Measurements from ENCODE around the gene SPACA4. TPM values are rescaled to one million over a fixed set of nuclear protein-coding genes. Genes with fewer than 3 reads are reported as not detected.

Gene SPACA4
- total RNA-seq, 2 experiments from 2014 or later, result not detected

DNA sequence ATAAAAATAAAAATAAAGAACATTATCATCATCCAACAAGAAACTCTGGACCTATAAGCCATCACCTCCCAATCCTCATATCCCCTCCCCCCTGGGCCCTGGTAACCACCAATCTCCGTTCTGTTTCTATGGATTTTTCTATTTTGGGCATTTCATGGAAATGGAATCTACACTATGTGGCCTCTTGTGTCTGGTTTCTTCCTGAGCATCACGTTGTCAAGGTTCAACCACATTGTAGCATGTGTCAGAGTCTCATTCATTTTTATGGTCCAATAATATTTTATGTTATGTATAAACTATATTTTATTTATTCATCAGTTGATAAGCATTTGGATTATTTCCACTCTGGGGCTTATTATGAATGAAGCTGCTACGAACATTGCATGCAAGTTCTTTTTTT lies 27.7 kb upstream of the SPACA4 start:
- ATAC-seq (ENCODE audit: low read depth) (no peak), DNase-seq (no peak)
- no peak overlapping the region for H3K4me3 Mint-ChIP-seq
- POLR2A ChIA-PET, result interaction anchor here (0.6 kb wide), 1 partner anchor 228 kb away, joined by 4 read pairs; no protein-coding TSS in a partner anchor
- H3K36me3 Mint-ChIP-seq, result no peaks in the 10 kb centered on the region
- H3K4me1 Mint-ChIP-seq, result no peaks in the 10 kb centered on the region
- peaks cover 7% of the 10 kb centered on the region for H3K27me3 Mint-ChIP-seq
- H3K27ac Mint-ChIP-seq, result no peak overlapping the region
- H3K9me3 Mint-ChIP-seq, result no peaks in the 10 kb centered on the region

DNA sequence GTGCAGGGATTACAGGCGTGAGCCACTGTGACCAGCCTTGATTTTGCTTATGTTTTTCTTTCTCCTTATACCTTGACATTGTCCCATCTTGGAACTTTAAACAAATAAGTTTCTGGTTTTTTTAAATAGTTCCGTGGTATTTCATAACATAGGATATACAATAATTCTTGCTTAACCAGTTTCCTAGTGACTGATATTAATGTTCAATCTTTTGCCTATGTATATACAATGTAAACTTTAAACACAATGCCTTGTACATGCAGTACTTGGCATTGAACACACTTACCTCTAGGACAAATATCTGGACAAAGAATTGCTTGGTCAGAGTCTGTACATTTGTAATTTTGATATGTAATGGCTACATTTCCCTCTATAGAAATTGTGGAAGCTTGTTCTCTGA lies 24.4 kb upstream of the SPACA4 start:
- Mint-ChIP-seq H3K4me3 (no peak overlapping the region), H3K4me1 (peaks cover 4% of the 10 kb centered on the region), H3K9me3 (no peaks in the 10 kb centered on the region), H3K27me3 (peaks cover 8% of the 10 kb centered on the region), H3K36me3 (no peaks in the 10 kb centered on the region), H3K27ac (no peak overlapping the region)
- no peak for DNase-seq
- POLR2A ChIA-PET, result no interaction called here
- ATAC-seq (ENCODE audit: low read depth), result no peak

GRCh38 chr19:48587387-48587786 lies 19.2 kb upstream of the SPACA4 start:
- no peak overlapping the region for H3K4me3 Mint-ChIP-seq
- H3K9me3 Mint-ChIP-seq, result no peaks in the 10 kb centered on the region
- no peaks in the 10 kb centered on the region for H3K36me3 Mint-ChIP-seq
- peaks cover 16% of the 10 kb centered on the region for H3K4me1 Mint-ChIP-seq
- DNase-seq (no peak), ATAC-seq (ENCODE audit: low read depth) (no peak)
- H3K27me3 Mint-ChIP-seq, result peaks cover 11% of the 10 kb centered on the region
- POLR2A ChIA-PET, result interaction anchor here (0.6 kb wide), 1 partner anchor 82 kb away, joined by 3 read pairs; no protein-coding TSS in a partner anchor
- H3K27ac Mint-ChIP-seq, result no peak overlapping the region

DNA sequence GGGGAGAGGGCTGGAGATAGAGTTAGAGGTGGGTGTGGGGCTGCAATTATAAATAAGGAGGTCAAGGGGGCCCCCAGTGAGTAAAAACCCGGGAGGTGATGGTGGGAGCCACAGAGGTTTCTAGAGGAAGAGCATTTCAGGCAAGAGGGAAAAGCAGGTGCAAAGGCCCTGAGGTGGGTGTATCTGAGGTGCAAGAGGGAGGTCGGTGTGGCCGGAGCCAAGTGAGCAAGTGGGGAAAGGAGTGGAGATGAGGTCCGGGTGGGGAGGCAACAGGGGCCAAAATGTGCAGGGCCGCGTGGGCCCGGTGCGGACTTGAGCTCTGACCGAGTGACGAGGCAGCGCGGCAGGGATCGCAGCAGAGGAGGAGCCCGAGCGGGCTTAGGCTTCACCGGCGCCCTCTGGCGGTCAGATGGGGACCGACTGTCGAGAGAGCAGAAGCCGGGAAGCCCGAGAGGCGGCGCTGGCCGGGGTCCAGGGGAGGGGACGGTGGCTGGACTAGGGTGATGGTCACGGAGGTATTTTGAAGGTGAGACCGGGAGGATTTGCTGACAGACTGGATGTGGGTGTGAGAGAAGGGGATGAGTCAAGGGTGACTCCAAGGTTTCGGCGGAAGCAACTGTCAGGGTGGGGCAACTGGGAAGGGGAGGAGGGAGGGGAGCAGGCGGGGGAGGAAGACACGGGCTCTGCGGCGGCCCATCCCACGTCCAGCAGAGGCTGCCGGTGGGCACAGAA lies 17.7 kb upstream of the SPACA4 start:
- Mint-ChIP-seq H3K36me3 (no peaks in the 10 kb centered on the region), H3K4me3 (peak overlapping the region; percentile 79), H3K4me1 (peaks cover 18% of the 10 kb centered on the region), H3K27ac (peak overlapping the region; percentile 34), H3K9me3 (no peaks in the 10 kb centered on the region), H3K27me3 (peaks cover 11% of the 10 kb centered on the region)
- POLR2A ChIA-PET, result interaction anchor here (0.5 to 1.0 kb wide), 3 partner anchors 17 to 83 kb away, joined by 3 to 5 read pairs (median 4); no protein-coding TSS in a partner anchor
- peak; percentile 93 for DNase-seq
- peak; percentile 86 for ATAC-seq (ENCODE audit: low read depth)

- DNase-seq (no peak), ATAC-seq (ENCODE audit: low read depth) (no peak)
- POLR2A ChIA-PET, result no interaction called here
- Mint-ChIP-seq H3K4me3 (no peak overlapping the region), H3K36me3 (no peaks in the 10 kb centered on the region), H3K9me3 (no peaks in the 10 kb centered on the region), H3K4me1 (peaks cover 14% of the 10 kb centered on the region), H3K27ac (no peak overlapping the region), H3K27me3 (peaks cover 10% of the 10 kb centered on the region)
Observed at GRCh38 chr19:48591021-48591420, 15.5 kb upstream of the SPACA4 start.

DNA sequence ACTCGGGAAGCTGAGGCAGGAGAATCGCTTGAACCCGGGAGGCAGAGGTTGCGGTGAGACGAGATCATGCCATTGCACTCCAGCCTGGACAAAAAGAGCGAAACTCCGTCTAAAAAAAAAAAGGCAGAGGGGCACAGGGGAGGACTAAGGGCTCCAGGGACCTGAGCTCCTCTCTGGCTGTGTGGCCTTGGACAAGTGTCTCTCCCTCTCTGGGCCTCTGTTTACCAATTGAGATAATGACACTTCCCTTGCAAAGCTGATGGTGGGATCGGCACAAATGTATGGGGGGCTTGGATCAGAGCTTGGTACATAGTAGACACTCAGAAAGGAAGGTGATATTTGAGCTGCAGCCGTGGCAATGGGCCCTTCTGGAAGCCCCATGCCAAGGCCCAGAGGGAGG lies 11.4 kb upstream of the SPACA4 start:
- DNase-seq (no peak), ATAC-seq (ENCODE audit: low read depth) (no peak)
- Mint-ChIP-seq H3K36me3 (no peaks in the 10 kb centered on the region), H3K4me3 (peak overlapping the region; percentile 11), H3K4me1 (peaks cover 4% of the 10 kb centered on the region), H3K27ac (no peak overlapping the region), H3K27me3 (peaks cover 2% of the 10 kb centered on the region), H3K9me3 (no peaks in the 10 kb centered on the region)
- POLR2A ChIA-PET, result interaction anchor here (1.0 kb wide), 1 partner anchor 14 kb away, joined by 4 read pairs; no protein-coding TSS in a partner anchor

DNA sequence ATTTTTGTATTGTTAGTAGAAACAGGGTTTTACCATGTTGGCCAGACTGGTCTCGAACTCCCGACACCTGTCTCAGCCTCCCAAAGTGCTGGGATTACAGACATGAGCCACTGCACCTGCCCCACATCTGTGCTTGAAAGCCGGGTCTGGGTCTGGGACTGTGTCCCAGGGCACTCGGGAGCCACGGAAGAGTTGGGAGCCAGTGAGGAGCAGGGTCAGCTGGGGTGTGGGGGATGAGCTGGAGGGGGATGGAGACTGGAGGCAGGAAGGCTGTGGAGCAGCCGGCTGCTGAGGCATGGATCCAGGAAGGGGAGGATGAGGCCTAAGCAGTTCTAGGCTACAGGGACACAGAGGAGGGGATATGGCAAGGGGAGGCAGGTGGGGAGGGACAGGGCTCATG lies 10.7 kb upstream of the SPACA4 start:
- Mint-ChIP-seq H3K27ac (peak overlapping the region; percentile 63), H3K9me3 (no peaks in the 10 kb centered on the region), H3K4me3 (peak overlapping the region; percentile 40), H3K36me3 (no peaks in the 10 kb centered on the region), H3K4me1 (peaks cover 4% of the 10 kb centered on the region), H3K27me3 (peaks cover 2% of the 10 kb centered on the region)
- DNase-seq (no peak), ATAC-seq (ENCODE audit: low read depth) (no peak)
- POLR2A ChIA-PET, result interaction anchor here (1.0 kb wide), 1 partner anchor 13 kb away, joined by 4 read pairs; no protein-coding TSS in a partner anchor

GRCh38 chr19:48596237-48596636 lies 10.3 kb upstream of the SPACA4 start:
- Mint-ChIP-seq H3K36me3 (no peaks in the 10 kb centered on the region), H3K27me3 (peaks cover 2% of the 10 kb centered on the region), H3K4me1 (peaks cover 4% of the 10 kb centered on the region), H3K27ac (peak overlapping the region; percentile 63), H3K9me3 (no peaks in the 10 kb centered on the region), H3K4me3 (peak overlapping the region; percentile 40)
- POLR2A ChIA-PET, result no interaction called here
- ATAC-seq (ENCODE audit: low read depth), result no peak
- DNase-seq, result no peak

DNA sequence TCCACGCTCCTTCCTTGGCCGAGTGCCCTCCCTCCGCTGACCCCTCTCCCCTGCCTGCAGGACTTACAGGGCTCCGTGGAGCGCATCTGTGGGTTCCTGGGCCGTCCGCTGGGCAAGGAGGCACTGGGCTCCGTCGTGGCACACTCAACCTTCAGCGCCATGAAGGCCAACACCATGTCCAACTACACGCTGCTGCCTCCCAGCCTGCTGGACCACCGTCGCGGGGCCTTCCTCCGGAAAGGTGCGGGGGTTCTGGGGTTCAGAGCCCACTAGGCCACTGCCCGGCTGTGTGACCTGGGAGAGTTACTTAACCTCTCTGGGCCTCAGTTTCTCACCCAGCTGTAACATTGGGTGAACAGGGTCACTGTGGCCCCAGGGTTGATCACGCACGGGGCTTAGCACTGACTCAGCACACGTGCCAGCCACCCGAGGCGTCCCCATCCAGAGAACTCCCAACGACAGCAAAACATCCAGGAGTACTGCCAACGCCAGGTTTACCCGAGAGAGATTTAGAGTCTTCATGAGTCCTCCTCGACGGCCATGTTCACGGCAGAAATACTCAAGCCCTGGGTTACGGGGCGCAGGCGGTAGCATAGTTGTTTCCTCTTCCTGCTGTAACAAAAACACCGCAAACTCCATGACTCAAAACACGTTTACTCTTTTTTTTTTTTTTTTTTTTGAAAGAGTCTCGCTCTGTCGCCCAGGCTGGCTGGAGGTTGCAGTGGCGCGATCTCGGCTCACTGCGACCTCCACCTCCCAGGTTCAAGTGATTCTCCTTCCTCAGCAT lies 9.7 kb upstream of the SPACA4 start:
- ATAC-seq (ENCODE audit: low read depth), result peak; percentile 60

DNA sequence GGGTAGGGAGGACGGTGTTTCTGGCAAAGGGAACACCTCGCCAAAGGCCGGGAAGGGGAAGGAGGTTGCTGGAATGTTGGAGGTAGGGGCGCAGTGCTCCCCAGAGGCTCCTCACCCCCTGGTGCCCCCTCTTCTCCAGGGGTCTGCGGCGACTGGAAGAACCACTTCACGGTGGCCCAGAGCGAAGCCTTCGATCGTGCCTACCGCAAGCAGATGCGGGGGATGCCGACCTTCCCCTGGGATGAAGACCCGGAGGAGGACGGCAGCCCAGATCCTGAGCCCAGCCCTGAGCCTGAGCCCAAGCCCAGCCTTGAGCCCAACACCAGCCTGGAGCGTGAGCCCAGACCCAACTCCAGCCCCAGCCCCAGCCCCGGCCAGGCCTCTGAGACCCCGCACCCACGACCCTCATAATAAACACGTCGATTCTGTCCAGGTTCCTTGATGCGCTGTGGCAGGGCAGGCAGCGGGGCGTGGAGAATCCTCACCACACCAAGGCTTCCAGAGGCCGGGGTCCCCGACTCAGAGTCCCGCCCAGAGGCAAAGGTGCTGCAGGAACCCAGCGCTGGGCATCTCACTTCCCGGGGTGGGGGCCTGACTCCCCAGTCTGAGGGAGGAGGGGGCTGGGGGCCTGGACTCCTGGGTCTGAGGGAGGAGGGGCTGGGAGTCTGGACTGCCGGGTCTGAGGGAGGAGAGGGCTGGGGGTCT lies 7.4 kb upstream of the SPACA4 start:
- Mint-ChIP-seq H3K9me3 (no peaks in the 10 kb centered on the region), H3K36me3 (no peaks in the 10 kb centered on the region), H3K27me3 (no peaks in the 10 kb centered on the region), H3K4me1 (no peaks in the 10 kb centered on the region), H3K27ac (peak overlapping the region; percentile 35), H3K4me3 (no peak overlapping the region)
- ATAC-seq (ENCODE audit: low read depth) (no peak), DNase-seq (no peak)
- POLR2A ChIA-PET, result interaction anchor here (0.5 kb wide), 1 partner anchor 39 kb away, joined by 3 read pairs; no protein-coding TSS in a partner anchor

More for the DNA sequence above, 9.7 kb upstream of the SPACA4 start:
- POLR2A ChIA-PET, result no interaction called here
- peak overlapping the region; percentile 19 for H3K27ac Mint-ChIP-seq
- H3K36me3 Mint-ChIP-seq, result no peaks in the 10 kb centered on the region
- no peak for DNase-seq
- H3K4me3 Mint-ChIP-seq, result peak overlapping the region; percentile 76
- peaks cover 2% of the 10 kb centered on the region for H3K4me1 Mint-ChIP-seq
- H3K9me3 Mint-ChIP-seq, result no peaks in the 10 kb centered on the region
- peaks cover 2% of the 10 kb centered on the region for H3K27me3 Mint-ChIP-seq

GRCh38 chr19:48600679-48601417 lies 5.7 kb upstream of the SPACA4 start:
- no peak overlapping the region for H3K4me3 Mint-ChIP-seq
- H3K9me3 Mint-ChIP-seq, result no peaks in the 10 kb centered on the region
- H3K4me1 Mint-ChIP-seq, result no peaks in the 10 kb centered on the region
- DNase-seq (no peak), ATAC-seq (ENCODE audit: low read depth) (no peak)
- no peaks in the 10 kb centered on the region for H3K36me3 Mint-ChIP-seq
- no peaks in the 10 kb centered on the region for H3K27me3 Mint-ChIP-seq
- no peak overlapping the region for H3K27ac Mint-ChIP-seq
- POLR2A ChIA-PET, result no interaction called here

GRCh38 chr19:48603001-48603400 lies 3.5 kb upstream of the SPACA4 start:
- H3K9me3 Mint-ChIP-seq, result no peaks in the 10 kb centered on the region
- H3K27me3 Mint-ChIP-seq, result no peaks in the 10 kb centered on the region
- no peak overlapping the region for H3K4me3 Mint-ChIP-seq
- no peaks in the 10 kb centered on the region for H3K4me1 Mint-ChIP-seq
- ATAC-seq (ENCODE audit: low read depth) (no peak), DNase-seq (no peak)
- no peaks in the 10 kb centered on the region for H3K36me3 Mint-ChIP-seq
- POLR2A ChIA-PET, result no interaction called here
- no peak overlapping the region for H3K27ac Mint-ChIP-seq

- Mint-ChIP-seq H3K27me3 (no peaks in the 10 kb centered on the region), H3K4me3 (no peak overlapping the region), H3K27ac (no peak overlapping the region), H3K4me1 (no peaks in the 10 kb centered on the region), H3K9me3 (no peaks in the 10 kb centered on the region), H3K36me3 (no peaks in the 10 kb centered on the region)
- no peak for DNase-seq
- POLR2A ChIA-PET, result no interaction called here
- ATAC-seq (ENCODE audit: low read depth), result no peak
Observed at GRCh38 chr19:48603449-48603848, 3.1 kb upstream of the SPACA4 start.
